Upper lobe of left lung (tissue), 6 donors: ENCODE data around the gene PTPDC1. TPM values are rescaled to one million over a fixed set of nuclear protein-coding genes. Genes with fewer than 3 reads are reported as not detected.

Experiments used
- ATAC-seq, 2 donors: fragments of 200-7000 bp; cut with Tn5 transposase; one replicate each; pipeline ENCODE4 v1.9.1; 2022; ENCODE audit warnings: mild to moderate bottlenecking in 2 of 2, moderate library complexity in 2 of 2; ENCODE audit not compliant: low FRiP score in 2 of 2
- DNase-seq, 2 donors: peaks; one replicate each; pipeline ENCODE4 v3.0.0-alpha.2; 2019 to 2020
- H3K27ac ChIP-seq, 4 donors: fragments of 200-600 bp; sonication (generic); one replicate each; pipeline ENCODE4 v1.5.1; 2016 to 2019
- H3K27me3 ChIP-seq, 4 donors: fragments of 200-600 bp; sonication (generic); one replicate each; pipeline ENCODE4 v1.5.1; 2017 to 2019
- H3K36me3 ChIP-seq, 4 donors: fragments of 200-600 bp; sonication (generic); one replicate each; pipeline ENCODE4 v1.5.1; 2016 to 2019
- H3K4me1 ChIP-seq, 4 donors: fragments of 200-600 bp; sonication (generic); one replicate each; pipeline ENCODE4 v1.5.1; 2018 to 2019
- H3K4me3 ChIP-seq, 4 donors: fragments of 200-600 bp; sonication (generic); one replicate each; pipeline ENCODE4 v1.5.1; 2017 to 2019; ENCODE audit warnings: mild to moderate bottlenecking in 2 of 4, moderate library complexity in 1 of 4
- H3K9me3 ChIP-seq, 4 donors: fragments of 200-600 bp; sonication (generic); one replicate each; pipeline ENCODE4 v1.5.1; 2018 to 2019
- EP300 ChIP-seq, 4 donors: sonication (generic); formaldehyde crosslinking; IDR thresholded peaks; one replicate each; pipeline ENCODE4 v1.5.1; 2017; ENCODE audit warnings: antibody characterized with exemption in 4 of 4, control low read depth in 2 of 4
- POLR2A ChIP-seq, 4 donors: fragments of 450-650 bp; IDR thresholded peaks; one replicate each; pipeline ENCODE4 v1.5.1; 2016 to 2017; ENCODE audit warnings: antibody characterized with exemption in 4 of 4, mild to moderate bottlenecking in 2 of 4
- POLR2AphosphoS5 ChIP-seq, 2 donors: sonication (generic); formaldehyde crosslinking; IDR thresholded peaks; one replicate each; pipeline ENCODE4 v1.5.1; 2017; ENCODE audit warnings: antibody characterized with exemption in 2 of 2
- WGBS, 2 donors: methylation state at CpG; one replicate each; pipeline ENCODE4 v1.1.5; 2017 to 2018; 5-methylcytosine and 5-hydroxymethylcytosine counted together
- total RNA-seq, 6 donors: library from RNA; depleted of rRNA in 4 of 6; stranded (reverse); fragments of >200 nt in 4 of 6; gene quantifications; one replicate each; pipeline versions ENCODE4 v1.1.0 to v1.2.1, GENCODE V29; 2016 to 2021
- TF ChIP-seq, protein P1 (sequence below), 6 experiments: fragments of 450-650 bp in 4 of 6; fragments of 200-600 bp in 2 of 6; sonication (generic) in 2 of 6; IDR thresholded peaks; one replicate each; pipeline ENCODE4 v1.5.1; 2016 to 2019; ENCODE audit warnings: antibody characterized with exemption in 6 of 6
- donor health status: DM: no; HTN: no; CAD: no; lungs with moderate emphysema.
- donor health status: DM: no; HTN: yes; CAD: no; lungs with severe emphysema.

The PTPDC1 gene
- total RNA-seq, 6 donors from 2014 or later, result 9.0 to 24.5 (median 16.6) TPM

- H3K36me3 ChIP-seq, result peaks cover 0 to 15% (median 6%) of the 10 kb centered on the region in 4 donors
- H3K4me3 ChIP-seq, result no peak overlapping the region
- H3K27ac ChIP-seq, result no peak overlapping the region
- H3K4me1 ChIP-seq, result peaks cover 0 to 2% (median 0%) of the 10 kb centered on the region in 4 donors
- TF ChIP-seq POLR2A (IDR thresholded peaks at IDR 0.05) (no peak), POLR2AphosphoS5 (IDR thresholded peaks at IDR 0.05) (no peak), EP300 (IDR thresholded peaks at IDR 0.05) (no peak)
- TF ChIP-seq, protein P1, sequence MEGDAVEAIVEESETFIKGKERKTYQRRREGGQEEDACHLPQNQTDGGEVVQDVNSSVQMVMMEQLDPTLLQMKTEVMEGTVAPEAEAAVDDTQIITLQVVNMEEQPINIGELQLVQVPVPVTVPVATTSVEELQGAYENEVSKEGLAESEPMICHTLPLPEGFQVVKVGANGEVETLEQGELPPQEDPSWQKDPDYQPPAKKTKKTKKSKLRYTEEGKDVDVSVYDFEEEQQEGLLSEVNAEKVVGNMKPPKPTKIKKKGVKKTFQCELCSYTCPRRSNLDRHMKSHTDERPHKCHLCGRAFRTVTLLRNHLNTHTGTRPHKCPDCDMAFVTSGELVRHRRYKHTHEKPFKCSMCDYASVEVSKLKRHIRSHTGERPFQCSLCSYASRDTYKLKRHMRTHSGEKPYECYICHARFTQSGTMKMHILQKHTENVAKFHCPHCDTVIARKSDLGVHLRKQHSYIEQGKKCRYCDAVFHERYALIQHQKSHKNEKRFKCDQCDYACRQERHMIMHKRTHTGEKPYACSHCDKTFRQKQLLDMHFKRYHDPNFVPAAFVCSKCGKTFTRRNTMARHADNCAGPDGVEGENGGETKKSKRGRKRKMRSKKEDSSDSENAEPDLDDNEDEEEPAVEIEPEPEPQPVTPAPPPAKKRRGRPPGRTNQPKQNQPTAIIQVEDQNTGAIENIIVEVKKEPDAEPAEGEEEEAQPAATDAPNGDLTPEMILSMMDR (IDR thresholded peaks at IDR 0.05), result no peak
- 93 to 100% methylated on average over 5 to 6 of the region's 6 CpGs for WGBS, 2 donors
- H3K9me3 ChIP-seq, result no peaks in the 10 kb centered on the region
- DNase-seq (no peak), ATAC-seq (peak in 1 of 2 donors; percentile 87)
- H3K27me3 ChIP-seq, result no peaks in the 10 kb centered on the region
Observed at GRCh38 chr9:94097788-94098414, 13.6 kb downstream of the PTPDC1 start.

DNA sequence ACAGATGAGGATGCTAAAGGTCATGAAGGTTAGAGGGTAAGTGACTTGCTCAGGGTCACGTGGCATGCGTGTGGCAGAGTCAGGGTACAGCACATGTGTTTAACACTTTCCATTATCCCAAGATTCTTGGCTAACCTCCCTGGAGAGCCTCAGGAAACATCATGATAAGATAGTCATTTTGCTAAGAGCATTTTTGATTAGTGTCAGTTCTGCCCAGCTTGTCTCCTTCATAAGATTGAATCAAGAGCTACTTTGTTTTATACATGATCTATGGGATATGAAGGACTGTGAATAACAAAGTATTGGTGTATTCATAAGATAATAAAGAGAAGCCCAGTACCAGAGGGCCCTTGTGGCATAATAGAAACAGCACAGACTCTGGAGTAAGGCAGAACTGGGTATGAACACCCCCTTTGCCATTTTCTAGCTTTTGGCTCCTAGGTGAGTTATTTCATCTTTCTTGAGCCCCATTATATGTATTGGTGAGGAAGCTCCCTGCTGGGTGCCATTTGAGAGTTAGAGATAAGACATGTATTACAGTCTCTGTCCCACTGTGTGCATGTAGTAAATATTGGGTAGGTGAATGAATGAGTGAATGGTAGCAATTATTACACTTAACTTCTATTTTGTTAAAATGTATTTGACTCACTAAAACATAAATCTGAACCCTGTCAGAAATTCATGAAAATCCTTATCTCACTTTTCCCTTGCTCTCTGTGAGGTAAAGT lies 16.1 kb downstream of the PTPDC1 start:
- H3K4me1 ChIP-seq, result no peaks in the 10 kb centered on the region
- no peak for DNase-seq

GRCh38 chr9:94101162-94101853 lies 17.0 kb downstream of the PTPDC1 start:
- TF ChIP-seq EP300 (IDR thresholded peaks at IDR 0.05) (no peak), POLR2A (IDR thresholded peaks at IDR 0.05) (no peak), POLR2AphosphoS5 (IDR thresholded peaks at IDR 0.05) (no peak)
- TF ChIP-seq, protein P1 (IDR thresholded peaks at IDR 0.05), result no peak
- H3K27ac ChIP-seq, result no peak overlapping the region
- DNase-seq, result no peak
- H3K9me3 ChIP-seq, result no peaks in the 10 kb centered on the region
- H3K4me3 ChIP-seq, result no peak overlapping the region
- H3K36me3 ChIP-seq, result peaks cover 0 to 11% (median 3%) of the 10 kb centered on the region in 4 donors
- no peak for ATAC-seq
- H3K4me1 ChIP-seq, result no peaks in the 10 kb centered on the region
- WGBS, 2 donors, result 83 to 84% methylated on average over 7 of the region's 7 CpGs
- no peaks in the 10 kb centered on the region for H3K27me3 ChIP-seq

More for the DNA sequence above, 16.1 kb downstream of the PTPDC1 start:
- 95 to 96% methylated on average over 2 of the region's 2 CpGs for WGBS, 2 donors
- Histone ChIP-seq H3K4me3 (no peak overlapping the region), H3K36me3 (peaks cover 0 to 12% (median 6%) of the 10 kb centered on the region in 4 donors), H3K9me3 (no peaks in the 10 kb centered on the region), H3K27me3 (no peaks in the 10 kb centered on the region), H3K27ac (no peak overlapping the region)
- no peak for ATAC-seq
- TF ChIP-seq EP300 (IDR thresholded peaks at IDR 0.05), result no peak
- no peak for TF ChIP-seq POLR2AphosphoS5 (IDR thresholded peaks at IDR 0.05)
- TF ChIP-seq, protein P1 (IDR thresholded peaks at IDR 0.05), result no peak
- no peak for TF ChIP-seq POLR2A (IDR thresholded peaks at IDR 0.05)

GRCh38 chr9:94108584-94108983 lies 24.3 kb downstream of the PTPDC1 start:
- Histone ChIP-seq H3K4me1 (peaks cover 0 to 3% (median 0%) of the 10 kb centered on the region in 4 donors), H3K4me3 (no peak overlapping the region), H3K27ac (no peak overlapping the region), H3K9me3 (no peaks in the 10 kb centered on the region), H3K36me3 (no peaks in the 10 kb centered on the region), H3K27me3 (no peaks in the 10 kb centered on the region)
- TF ChIP-seq POLR2A (IDR thresholded peaks at IDR 0.05) (no peak), POLR2AphosphoS5 (IDR thresholded peaks at IDR 0.05) (no peak), EP300 (IDR thresholded peaks at IDR 0.05) (no peak)
- TF ChIP-seq, protein P1 (IDR thresholded peaks at IDR 0.05), result no peak
- 31 to 38% methylated on average over 3 of the region's 3 CpGs for WGBS, 2 donors
- no peak for DNase-seq
- peak in 1 of 2 donors; percentile 42 for ATAC-seq
